HG02973 (cell line): Measurements from ENCODE around the gene SH2D3C.
"Not testable (repeated sequence)": the region's sequence is repeated elsewhere in the genome, so short reads cannot be mapped to it uniquely, and the experiment has no call there.

Source experiments
- ATAC-seq: cut with Tn5 transposase; IDR thresholded peaks from one replicate; pipeline ENCODE4 v1.9.1; 2021; ENCODE audit warnings: moderate library complexity; ENCODE audit not compliant: unreplicated experiment

The SH2D3C gene

DNA sequence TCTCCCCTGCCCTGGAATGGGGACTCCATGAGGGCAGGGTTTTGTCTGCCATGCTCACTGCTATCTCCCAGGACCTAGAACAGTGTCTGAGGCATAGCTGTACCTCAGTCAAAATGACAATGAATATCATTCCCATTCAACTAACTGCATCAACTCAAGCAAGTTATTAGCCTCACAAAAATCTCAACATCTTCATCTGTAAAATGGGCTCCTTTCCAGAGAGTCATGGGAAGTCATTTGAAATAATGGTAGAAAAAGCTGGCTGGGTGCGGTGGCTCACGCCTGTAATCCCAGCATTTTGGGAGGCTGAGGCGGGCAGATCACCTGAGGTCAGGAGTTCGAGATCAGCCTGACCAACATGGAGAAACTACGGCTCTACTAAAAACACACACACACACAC, 9.4 kb downstream of the SH2D3C start:
- no peak for ATAC-seq

DNA sequence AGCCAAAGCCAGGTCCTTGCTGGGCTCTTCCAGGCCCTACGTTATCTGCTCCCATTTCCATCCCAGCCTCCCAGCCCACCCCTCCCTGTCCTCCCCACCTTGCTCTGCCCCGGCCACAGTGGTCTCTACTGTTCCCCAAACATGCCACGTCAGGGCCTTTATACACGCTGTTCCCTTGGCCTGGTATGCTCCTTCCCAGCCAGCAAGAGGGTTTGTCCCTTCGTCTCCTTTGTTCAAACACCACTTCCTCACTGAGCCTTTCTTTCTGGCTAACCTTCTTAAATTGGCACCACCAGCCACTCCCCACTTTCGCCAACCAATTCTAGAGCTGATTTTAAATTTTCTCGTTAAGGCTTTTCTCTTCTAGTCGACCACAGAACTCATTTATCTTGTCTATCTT, 9.8 kb downstream of the SH2D3C start:
- ATAC-seq, result no peak

DNA sequence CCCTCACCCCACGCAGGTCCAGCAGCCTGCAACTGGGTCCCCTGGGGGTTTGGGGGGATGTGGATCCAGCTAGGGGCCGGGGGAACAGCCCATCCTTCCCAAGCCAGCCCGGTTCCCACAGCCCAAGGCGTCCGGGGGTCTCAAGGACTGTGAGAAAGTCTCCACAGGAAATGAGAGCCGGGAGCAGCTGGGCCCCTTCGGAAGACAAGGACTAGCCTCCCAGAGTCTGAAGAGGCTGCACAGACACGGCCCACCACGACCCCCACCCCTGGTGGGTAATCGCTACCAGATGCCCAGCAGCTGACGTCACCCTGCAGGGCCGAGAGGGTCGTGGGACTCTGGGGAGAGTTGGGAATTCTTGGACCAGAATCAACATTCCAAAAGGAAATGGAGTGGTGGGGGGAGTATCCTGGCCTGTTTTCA, 10.5 kb downstream of the SH2D3C start:
- ATAC-seq, result no peak

DNA sequence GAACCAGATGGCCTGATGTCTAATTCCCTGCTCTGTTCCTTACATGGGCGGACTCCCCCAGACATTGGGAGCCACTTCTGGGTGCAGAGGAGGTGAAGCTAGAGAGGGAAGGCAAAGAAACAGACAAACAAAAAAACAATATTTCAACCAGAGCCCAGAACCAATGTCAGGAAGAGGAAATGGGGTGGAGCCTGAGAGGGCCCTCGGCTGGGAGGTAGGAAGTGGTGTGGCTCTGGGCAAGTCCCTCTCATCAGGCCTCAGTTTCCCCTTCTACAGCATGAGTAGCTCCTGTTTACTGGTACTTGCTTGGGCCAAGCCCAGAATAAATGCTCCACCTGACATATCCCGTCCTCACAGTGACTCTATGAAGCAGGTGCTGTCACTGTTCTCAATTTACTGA, 11.1 kb downstream of the SH2D3C start:
- ATAC-seq, result no peak

DNA sequence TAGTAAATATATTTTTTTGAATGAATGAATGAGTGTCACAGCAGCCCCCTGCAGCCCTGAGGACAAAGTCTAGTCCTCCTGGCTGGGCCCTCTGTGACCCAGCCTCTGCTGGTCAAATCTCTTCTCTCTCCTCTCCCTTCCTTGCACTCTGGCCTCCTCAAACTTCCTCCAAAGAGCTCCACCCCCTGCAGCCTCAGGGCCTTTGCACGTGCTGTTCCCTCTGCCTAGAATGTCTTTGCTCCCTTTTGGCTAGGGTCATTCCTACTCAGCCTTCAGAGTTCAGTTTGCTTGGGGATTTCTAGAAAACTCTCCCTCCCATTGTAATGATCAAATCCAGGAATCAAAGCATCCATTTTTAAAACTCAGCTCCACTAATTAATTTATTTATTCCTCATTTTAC, 13.0 kb downstream of the SH2D3C start:
- ATAC-seq, result no peak

DNA sequence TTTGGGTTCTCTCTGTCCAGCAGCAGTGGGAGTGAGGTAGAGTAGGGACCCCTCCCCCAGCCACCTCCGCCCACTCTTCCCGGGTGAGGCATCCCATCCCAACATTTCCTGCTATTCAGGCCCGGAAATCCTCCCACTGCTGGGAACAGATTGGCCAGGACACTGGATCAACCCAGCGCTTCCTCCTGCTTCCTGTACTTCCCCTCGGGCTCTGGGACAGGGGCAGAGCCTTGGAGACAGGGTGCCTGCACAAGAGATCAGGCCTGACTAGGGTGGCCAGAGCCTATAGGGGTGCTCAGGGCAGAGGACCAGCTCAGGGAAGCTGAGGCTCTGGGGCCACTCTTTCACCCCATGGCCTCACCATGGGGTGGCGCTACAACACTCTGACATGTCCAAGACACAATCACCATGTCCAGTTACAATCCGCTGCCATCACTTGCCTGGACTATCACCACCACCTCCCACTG, 14.5 kb downstream of the SH2D3C start:
- ATAC-seq, result no peak

DNA sequence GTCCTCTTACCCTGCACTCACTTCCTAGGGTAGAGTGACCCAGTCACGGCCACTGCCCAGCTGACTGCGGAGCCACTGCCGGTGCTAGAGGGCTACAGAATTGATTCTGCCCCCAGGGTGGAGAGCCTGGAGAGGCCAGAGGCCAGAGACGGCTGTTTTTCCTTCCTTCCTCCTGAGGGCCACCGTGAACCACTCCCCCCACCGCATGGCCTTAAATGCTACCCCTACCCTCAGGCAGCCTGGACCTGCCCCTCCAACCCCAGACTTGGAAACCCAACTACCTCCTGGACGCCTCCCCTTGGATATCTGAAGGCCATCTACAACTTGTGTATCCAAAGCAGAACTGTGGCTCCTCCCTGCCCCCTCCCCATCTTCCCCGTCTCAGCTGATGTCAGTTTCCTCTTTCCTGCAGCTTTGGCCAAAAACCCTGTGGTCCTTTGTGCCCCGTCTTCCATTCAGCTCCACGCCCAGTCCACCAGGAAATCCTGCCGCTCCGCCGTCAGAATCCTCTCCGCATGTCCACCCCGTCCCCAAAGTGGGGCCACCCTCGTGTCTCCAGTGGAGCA, 16.3 kb downstream of the SH2D3C start:
- ATAC-seq, result no peak

DNA sequence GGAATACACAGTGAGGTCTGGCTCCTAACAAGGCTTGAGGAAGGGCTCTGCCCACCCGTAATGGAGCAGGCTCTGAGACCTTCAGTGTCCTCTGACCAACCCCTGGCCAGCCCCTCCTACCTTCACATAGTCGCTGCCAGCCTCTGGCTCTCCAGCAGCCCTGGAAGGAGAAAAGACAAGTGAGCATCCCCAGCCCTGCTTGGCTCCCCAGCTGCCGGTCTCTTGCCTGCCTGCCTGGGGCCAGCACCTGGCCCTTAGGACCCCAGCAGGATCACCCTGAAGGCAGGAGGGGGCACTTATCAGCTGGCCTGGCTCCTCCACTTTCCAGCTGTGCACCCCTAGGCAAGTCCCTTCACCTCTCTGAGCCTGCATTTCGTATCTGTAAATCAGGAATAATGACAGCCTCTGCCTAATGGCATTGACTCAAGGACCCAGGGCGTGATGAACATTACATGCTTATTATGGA, 16.9 kb downstream of the SH2D3C start:
- ATAC-seq, result no peak

DNA sequence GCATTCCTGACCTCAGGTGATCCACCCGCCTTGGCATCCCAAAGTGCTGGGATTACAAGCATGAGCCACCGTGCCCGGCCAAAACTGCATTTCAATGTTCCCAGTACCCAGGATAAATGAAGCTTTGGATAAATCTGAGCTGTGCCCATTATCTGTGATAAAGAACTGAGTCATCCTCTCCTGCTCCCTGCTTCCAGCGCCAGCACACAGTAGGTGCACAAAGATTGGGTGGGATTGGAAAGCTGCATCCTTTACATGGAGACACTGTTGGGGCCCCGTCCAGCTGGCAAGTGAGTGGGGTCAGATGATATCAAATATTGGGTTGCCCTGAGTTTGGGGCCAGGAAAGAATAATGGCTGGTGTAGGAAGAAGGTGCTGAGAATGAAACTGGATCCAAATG, 17.4 kb downstream of the SH2D3C start:
- no peak for ATAC-seq

DNA sequence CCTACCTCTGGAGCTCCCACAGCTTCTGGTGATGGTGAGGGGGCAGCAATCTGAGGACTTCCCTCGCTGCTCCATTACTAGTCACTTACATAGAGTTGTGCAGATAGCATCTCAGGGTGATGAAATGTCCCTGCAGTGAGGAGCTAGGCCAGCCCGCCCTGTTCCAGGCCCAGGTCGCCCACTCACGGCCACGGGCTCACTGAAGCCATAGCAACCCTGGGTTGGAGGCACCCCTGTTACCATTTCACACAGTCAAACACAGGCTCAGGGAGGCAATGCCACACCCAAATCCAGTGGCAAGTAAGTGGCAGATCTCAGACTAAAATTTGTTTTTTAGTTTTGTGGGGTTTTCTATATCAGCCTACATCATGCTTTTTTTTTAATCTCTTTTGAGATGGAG, 19.6 kb downstream of the SH2D3C start:
- ATAC-seq, result no peak

DNA sequence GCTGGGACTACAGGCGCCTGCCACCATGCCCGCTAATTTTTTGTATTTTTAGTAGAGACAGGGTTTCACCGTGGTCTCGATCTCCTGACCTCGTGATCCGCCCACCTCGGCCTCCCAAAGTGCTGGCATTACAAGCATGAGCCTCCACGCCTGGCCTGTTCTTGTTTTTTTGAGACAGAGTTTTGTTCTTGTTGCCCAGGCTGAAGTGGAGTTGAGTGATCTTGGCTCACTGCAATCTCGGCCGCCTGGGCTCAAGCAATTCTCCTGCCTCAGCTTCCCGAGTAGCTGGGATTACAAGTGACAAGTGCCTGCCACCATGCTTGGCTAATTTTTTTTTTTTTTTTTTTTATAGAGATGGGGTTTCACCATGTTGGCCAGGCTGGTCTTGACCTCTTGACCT, 21.7 kb downstream of the SH2D3C start:
- ATAC-seq, result not testable (repeated sequence)

DNA sequence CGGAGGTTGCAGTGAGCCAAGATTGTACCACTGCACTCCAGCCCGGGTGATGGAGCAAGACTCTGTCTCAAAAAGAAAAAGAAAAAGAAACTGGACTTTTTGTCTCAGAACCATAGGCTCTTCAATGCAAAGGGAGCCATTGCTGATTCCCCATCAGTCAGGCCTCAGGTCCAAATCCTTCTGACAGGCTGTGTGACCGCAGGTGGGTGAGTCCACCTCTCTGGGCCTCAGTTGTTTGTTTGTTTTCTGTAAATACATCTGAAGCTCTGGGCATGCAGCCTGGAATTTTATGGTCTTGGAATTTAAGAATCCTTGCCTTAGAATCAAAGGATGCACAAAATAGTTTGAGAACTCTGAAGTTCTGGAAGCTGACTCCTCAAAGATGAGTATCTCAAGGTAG, 22.2 kb downstream of the SH2D3C start:
- no peak for ATAC-seq

DNA sequence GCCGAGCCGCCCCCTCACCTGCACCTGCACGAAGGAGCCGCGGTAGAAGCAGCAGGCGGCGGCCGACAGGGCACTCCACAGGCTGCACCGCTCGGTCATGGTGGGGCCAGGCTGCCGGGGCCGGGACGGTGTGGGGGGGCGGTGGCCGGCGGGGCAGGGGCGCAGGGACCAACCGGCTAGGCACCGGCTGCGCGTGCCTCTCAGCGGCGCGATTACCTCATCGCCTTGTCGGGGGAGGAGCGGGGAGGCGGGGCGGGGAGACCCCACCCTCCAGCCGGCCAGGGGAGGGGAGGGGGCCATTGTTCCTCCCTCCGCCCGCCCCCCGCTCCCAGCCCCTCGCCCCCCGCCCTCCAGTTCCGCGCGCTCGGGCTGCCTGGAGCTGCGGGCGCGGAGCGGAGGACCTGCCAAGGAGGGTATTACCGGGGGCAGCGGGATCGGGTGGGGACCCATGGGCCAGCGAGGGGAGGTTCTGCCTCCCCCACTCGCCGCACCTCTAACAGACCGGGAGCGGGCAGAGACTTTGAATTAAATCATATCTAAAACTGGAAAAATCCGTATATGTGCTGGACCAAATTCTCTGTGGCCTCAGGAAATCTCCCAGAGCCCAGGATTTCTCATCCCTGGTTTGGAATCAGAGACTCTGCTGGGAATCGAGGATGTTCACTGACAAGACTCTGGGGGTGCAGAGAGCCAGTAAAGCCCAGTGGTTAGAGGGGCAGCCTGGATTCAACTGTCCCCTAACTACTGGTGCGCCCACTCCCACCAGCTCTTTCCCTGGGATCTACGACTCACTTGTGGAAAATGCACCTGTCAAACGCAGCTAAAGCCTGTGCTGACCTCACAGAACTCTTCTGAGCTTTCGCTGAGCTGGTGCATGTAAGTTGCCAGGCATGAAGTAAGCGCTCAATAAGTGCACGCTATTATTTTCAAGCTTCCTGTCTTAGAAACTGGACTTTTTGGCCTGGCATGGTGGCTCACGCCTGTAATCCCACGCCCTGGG, 23.1 kb downstream of the SH2D3C start:
- ATAC-seq, result no peak

DNA sequence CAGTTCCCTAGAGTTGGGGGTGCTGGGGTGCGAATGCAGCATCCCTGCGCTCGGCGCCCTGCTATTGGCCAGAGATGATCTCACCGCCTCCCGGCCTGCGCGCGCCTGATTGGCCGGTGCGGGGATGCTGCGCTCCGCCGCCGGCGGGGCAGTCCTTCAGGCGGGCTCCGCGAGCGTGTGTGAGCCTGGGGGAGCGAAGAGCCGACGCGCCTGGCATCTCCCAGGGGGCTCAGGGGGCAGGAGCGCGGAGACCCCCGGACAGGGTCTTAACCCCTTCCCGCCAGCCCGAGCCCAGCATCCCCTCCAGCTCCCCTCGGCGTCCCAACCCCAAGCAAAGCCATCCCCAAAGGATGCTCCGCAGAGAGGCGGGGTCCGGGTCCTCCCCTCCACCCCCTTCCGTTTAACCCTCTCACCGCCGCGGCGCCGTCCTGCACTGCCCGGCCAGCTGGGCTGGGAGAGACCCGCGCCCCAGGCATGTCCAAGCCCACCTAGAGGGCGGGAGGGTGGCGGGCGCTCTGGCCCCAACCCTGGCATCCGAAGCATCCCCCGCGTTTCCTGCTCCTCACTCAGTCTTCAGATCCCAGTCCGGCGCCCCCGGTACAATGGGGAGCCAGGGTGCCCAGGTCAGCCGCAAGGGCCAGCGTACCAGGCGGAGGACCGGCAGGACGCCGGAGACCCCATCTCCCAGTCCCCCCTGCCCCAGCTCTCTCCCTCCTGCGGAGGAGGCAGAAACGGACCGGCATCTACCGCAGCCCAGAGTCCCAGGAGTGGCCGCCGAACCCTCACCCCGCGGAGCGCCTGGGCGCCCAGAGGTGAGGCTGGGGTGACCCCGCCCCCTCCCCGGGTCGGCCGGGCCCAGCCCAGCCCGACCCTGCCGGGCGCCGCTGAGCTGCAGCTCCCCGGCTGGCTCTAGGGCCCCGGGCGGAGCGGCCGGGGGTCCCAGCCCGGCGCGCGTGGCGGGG, 24.1 kb downstream of the SH2D3C start:
- ATAC-seq, result no peak

DNA sequence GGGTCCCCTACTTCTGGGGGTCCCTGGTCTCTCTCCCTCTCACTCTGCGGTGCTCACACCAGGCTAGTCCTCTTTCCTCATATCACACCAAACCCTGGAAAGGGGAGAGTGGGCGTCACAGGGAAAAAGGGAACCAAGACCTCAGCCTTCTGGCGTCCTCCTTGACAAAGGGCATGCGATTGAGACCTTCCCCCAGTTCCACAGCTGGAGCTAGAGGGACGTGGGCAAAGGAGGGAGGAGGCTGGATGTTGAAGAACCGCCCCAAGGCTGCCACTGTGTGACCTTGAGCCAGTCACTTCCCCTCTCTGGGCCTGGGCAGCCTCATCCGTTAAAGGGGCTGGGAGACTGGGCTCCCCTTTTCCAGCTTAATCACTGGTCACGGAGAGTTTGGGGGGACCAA, 24.8 kb downstream of the SH2D3C start:
- no peak for ATAC-seq

DNA sequence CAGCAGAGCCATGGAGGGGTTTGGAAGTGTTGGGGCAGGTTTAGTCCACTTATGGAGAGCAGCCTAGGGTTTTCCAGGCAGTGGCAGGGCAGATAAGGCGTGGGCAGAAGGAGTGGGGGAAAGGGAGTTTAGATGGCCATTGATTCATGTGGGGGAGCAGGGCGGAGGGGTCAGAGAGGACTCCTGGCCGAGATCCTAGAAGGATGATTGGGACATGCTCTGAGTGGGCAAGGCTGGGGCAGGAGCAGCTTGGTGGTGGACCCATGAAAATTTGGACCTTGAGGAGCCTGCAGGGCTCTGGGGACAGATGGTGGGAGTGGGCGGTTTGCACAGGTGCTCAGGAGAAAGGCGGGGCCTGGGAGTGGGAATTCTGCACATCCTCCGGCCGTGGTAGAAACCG, 25.3 kb downstream of the SH2D3C start:
- no peak for ATAC-seq

DNA sequence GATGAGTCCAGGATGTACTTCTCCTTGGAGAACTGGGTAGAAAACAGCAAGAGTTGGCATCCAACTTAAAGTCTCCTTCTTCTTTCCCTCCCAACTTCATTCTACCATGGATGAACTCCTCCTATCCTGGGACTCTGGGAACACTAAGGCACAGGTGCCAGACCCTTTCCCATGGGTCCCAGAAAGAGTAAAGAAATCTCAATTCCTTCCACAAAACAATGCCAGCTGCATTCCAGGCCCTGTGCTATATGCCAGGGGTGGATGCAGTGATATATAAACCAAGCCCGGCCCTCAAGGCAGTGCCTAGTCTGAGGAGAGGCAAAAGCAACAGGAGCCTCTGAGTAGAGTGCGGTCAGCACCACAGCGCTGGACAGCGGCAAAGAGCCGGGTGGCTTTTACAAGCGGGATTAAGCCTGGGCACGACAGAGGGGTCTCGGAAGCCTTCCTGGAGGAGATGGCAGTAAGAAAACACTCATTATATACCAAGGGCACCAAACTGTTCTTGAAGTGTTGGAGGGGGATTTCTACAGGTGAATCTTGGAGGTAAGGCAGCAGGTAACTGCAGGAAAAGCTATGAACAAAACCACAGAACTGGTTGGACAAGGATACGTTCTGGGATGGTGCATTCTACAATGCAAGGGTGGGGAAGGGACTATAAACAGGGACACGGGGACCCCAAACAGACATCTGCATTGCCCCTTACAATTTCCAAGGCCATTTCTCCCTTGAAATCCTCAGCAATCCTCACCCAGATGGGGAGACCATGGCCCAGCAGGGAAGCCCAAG, 27.0 kb downstream of the SH2D3C start:
- ATAC-seq, result no peak

DNA sequence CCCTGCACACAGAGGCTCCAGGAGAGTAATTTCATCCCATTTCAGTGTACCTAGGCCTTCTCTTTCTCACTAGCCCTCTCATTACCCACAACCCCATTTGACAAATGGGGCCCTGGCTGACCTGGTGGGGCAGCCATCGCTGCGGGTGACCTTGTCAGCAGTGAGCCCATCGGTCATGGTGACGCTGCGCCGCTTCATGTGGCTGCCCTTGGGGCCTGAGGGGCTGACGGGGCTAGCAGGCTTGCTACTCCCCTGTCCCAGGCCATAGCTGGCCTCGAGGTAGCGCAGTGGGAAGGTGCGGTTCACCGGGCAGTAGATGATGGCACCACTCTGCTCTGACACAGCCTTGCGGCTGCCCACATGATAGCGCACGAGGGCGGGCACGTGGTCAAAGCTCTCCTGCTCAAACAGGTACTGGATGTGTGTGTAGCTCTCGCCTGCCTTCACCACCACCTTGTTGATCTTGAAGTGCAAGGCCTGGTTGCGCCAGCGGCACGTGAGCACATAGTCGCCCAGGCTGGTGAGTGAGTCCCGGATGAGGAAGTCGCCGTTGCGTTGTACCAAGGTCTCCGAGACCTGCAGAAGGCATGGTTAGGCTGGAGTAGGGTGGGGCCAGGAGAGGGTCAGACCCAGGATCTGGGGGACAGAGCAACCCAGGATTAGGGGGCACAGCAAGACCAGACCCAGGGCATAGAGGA, 29.2 kb downstream of the SH2D3C start:
- ATAC-seq, result no peak

DNA sequence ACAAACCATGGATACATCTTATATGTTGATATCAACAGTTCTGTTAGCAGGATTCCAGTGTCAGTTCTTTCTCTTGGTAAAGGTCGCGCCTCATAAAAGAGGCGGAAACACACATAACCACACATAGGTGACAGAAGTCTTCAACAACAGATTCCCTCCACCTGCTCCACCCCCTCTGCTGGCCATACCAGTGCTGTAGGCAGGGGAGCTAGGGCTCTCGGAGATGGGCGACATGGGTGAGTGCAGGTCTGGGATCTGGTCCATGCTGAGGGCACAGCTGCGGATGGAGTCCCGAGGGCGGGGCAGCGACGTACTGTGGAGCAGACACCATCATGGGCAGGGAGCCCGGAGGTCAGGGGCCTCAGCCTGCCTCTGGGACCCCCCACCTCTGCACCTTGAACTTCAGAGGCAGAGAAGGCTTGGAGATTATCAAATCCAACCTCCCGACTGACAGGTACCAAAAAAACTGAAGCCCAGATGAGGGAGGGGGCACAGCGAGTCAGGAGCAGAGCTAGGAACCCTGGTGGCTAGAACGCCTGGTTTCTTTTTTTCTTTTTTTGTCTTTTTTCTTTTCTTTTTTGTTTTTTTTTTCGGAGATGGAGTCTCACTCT, 31.4 kb downstream of the SH2D3C start:
- no peak for ATAC-seq
